ENCODE data around the gene IZUMO2.

Gene IZUMO2

GRCh38 chr19:50178859-50179537 is 15.9 kb upstream of the IZUMO2 start:
- no peaks in the 10 kb centered on the region for H3K9me3 ChIP-seq
- no peak for TF ChIP-seq CTCF (IDR thresholded peaks at IDR 0.05; ENCODE audit: low read depth, low read length)
- no peaks in the 10 kb centered on the region for H3K27me3 ChIP-seq
- no peak overlapping the region for H3K4me3 ChIP-seq (ENCODE audit: low read depth, low read length)
- H3K36me3 ChIP-seq, result no peaks in the 10 kb centered on the region
- DNase-seq, result no peak
- no peaks in the 10 kb centered on the region for H3K4me1 ChIP-seq

GRCh38 chr19:50178320-50178719 is 15.2 kb upstream of the IZUMO2 start:
- no peaks in the 10 kb centered on the region for H3K4me1 ChIP-seq
- no peaks in the 10 kb centered on the region for H3K27me3 ChIP-seq
- H3K9me3 ChIP-seq, result no peaks in the 10 kb centered on the region
- H3K36me3 ChIP-seq, result no peaks in the 10 kb centered on the region
- no peak for DNase-seq
- H3K4me3 ChIP-seq (ENCODE audit: low read depth, low read length), result no peak overlapping the region
- no peak for TF ChIP-seq CTCF (IDR thresholded peaks at IDR 0.05; ENCODE audit: low read depth, low read length)

- H3K27me3 ChIP-seq, result no peaks in the 10 kb centered on the region
- no peak overlapping the region for H3K4me3 ChIP-seq (ENCODE audit: low read depth, low read length)
- TF ChIP-seq CTCF (IDR thresholded peaks at IDR 0.05; ENCODE audit: low read depth, low read length), result no peak
- H3K4me1 ChIP-seq, result no peaks in the 10 kb centered on the region
- no peaks in the 10 kb centered on the region for H3K9me3 ChIP-seq
- DNase-seq, result no peak
- no peaks in the 10 kb centered on the region for H3K36me3 ChIP-seq
Observed at GRCh38 chr19:50176775-50177174, 13.7 kb upstream of the IZUMO2 start.

- no peaks in the 10 kb centered on the region for H3K4me1 ChIP-seq
- no peaks in the 10 kb centered on the region for H3K9me3 ChIP-seq
- no peaks in the 10 kb centered on the region for H3K27me3 ChIP-seq
- DNase-seq, result no peak
- no peak for TF ChIP-seq CTCF (IDR thresholded peaks at IDR 0.05; ENCODE audit: low read depth, low read length)
- no peak overlapping the region for H3K4me3 ChIP-seq (ENCODE audit: low read depth, low read length)
- H3K36me3 ChIP-seq, result no peaks in the 10 kb centered on the region
Observed at GRCh38 chr19:50175924-50176323, 12.8 kb upstream of the IZUMO2 start.

- Histone ChIP-seq H3K27me3 (no peaks in the 10 kb centered on the region), H3K4me1 (no peaks in the 10 kb centered on the region), H3K36me3 (no peaks in the 10 kb centered on the region), H3K4me3 (ENCODE audit: low read depth, low read length) (no peak overlapping the region), H3K9me3 (no peaks in the 10 kb centered on the region)
- no peak for DNase-seq
- TF ChIP-seq CTCF (IDR thresholded peaks at IDR 0.05; ENCODE audit: low read depth, low read length), result no peak
Observed at GRCh38 chr19:50174100-50174793, 11.2 kb upstream of the IZUMO2 start.

- H3K27me3 ChIP-seq, result no peaks in the 10 kb centered on the region
- H3K36me3 ChIP-seq, result no peaks in the 10 kb centered on the region
- no peak for TF ChIP-seq CTCF (IDR thresholded peaks at IDR 0.05; ENCODE audit: low read depth, low read length)
- H3K4me1 ChIP-seq, result no peaks in the 10 kb centered on the region
- H3K9me3 ChIP-seq, result no peaks in the 10 kb centered on the region
- DNase-seq, result no peak
- no peak overlapping the region for H3K4me3 ChIP-seq (ENCODE audit: low read depth, low read length)
Observed at GRCh38 chr19:50173127-50173526, 10.0 kb upstream of the IZUMO2 start.

All from BE2C (cell line).